Tibial nerve (tissue), 4 donors: ENCODE results near the gene GPR3.

Source experiments
- CTCF ChIP-seq, 5 experiments: fragments of 200-600 bp in 3 of 5; fragments of 450-650 bp in 2 of 5; sonication (generic) in 3 of 5; IDR thresholded peaks; one replicate each; pipeline ENCODE4 v1.5.1; 2016 to 2019; ENCODE audit warnings: antibody characterized with exemption in 5 of 5, mild to moderate bottlenecking in 3 of 5, moderate library complexity in 2 of 5
- EP300 ChIP-seq, 2 donors: sonication (generic); formaldehyde crosslinking; IDR thresholded peaks; one replicate each; pipeline ENCODE4 v1.6.1; 2017; ENCODE audit warnings: antibody characterized with exemption in 2 of 2, mild to moderate bottlenecking in 1 of 2

GRCh38 chr1:27444632-27445031, 52.2 kb downstream of the GPR3 start:
- TF ChIP-seq CTCF (IDR thresholded peaks at IDR 0.05) (no peak), EP300 (IDR thresholded peaks at IDR 0.05) (no peak)
